Karpas-422 (cell line): ENCODE data around the gene TMEM209. TPM values are rescaled to one million over a fixed set of nuclear protein-coding genes. Genes with fewer than 3 reads are reported as not detected.
"Not testable (repeated sequence)": the region's sequence is repeated elsewhere in the genome, so short reads cannot be mapped to it uniquely, and the experiment has no call there.

Experiments used
- DNase-seq: peaks from one replicate; pipeline ENCODE4 v3.0.0-alpha.2; 2015
- H2AFZ ChIP-seq: fragments of 200-600 bp; sonication (generic); 2 replicates; pipeline ENCODE4 v1.6.1; 2014; ENCODE audit warnings: antibody characterized with exemption, low read length, mixed read lengths
- H3K27ac ChIP-seq: fragments of 200-600 bp; sonication (generic); 2 replicates; pipeline ENCODE4 v1.5.1; 2014; ENCODE audit warnings: mild to moderate bottlenecking, low read length, moderate library complexity
- H3K27me3 ChIP-seq: fragments of 200-600 bp; sonication (generic); 2 replicates; pipeline ENCODE4 v1.6.1; 2014; ENCODE audit warnings: low read length, mixed read lengths
- H3K36me3 ChIP-seq: fragments of 200-600 bp; sonication (generic); 2 replicates; pipeline ENCODE4 v1.6.1; 2014; ENCODE audit warnings: low read length, mixed read lengths; ENCODE audit not compliant: insufficient read depth
- H3K4me1 ChIP-seq: fragments of 200-600 bp; sonication (generic); 2 replicates; pipeline ENCODE4 v1.6.1; 2014; ENCODE audit warnings: mild to moderate bottlenecking, low read length, mixed read lengths
- H3K4me2 ChIP-seq: fragments of 200-600 bp; sonication (generic); 2 replicates; pipeline ENCODE4 v1.6.1; 2014; ENCODE audit warnings: low read length, low read depth, mild to moderate bottlenecking; ENCODE audit not compliant: poor library complexity, severe bottlenecking
- H3K4me3 ChIP-seq: fragments of 200-600 bp; sonication (generic); 2 replicates; pipeline ENCODE4 v1.5.1; 2014; ENCODE audit warnings: mild to moderate bottlenecking, antibody characterized with exemption, low read length, mixed read lengths
- H3K79me2 ChIP-seq: fragments of 200-600 bp; sonication (generic); 2 replicates; pipeline ENCODE4 v1.6.1; 2014; ENCODE audit warnings: mild to moderate bottlenecking, low read length, mixed read lengths
- H3K9ac ChIP-seq: fragments of 200-600 bp; sonication (generic); 2 replicates; pipeline ENCODE4 v1.6.0; 2014; ENCODE audit warnings: low read length
- H3K9me2 ChIP-seq: fragments of 200-600 bp; sonication (generic), shearing (Covaris generic); replicated peaks from 2 replicates; pipeline ENCODE4 v1.6.0; 2014; ENCODE audit warnings: mild to moderate bottlenecking, low read length, moderate library complexity; ENCODE audit not compliant: insufficient read depth
- H3K9me3 ChIP-seq: fragments of 300-700, 200-600 bp; sonication (generic); 2 replicates; pipeline ENCODE4 v1.6.1; 2014; ENCODE audit warnings: low read length, mixed read lengths
- H4K20me1 ChIP-seq: fragments of 200-600 bp; sonication (generic); 2 replicates; pipeline ENCODE4 v1.6.1; 2014; ENCODE audit warnings: mild to moderate bottlenecking, antibody characterized with exemption, low read length, low read depth; ENCODE audit not compliant: insufficient read depth
- total RNA-seq: library from RNA; depleted of rRNA; stranded (reverse); fragments of >200 nt; shearing (Covaris generic); gene quantifications from 2 replicates; pipeline ENCODE4 v1.2.3, GENCODE V29; 2014; ENCODE audit warnings: low replicate concordance

The TMEM209 gene
- total RNA-seq, 1 experiment from 2014 or later: 68.9 TPM

- not testable (repeated sequence) for H3K27ac ChIP-seq, H3K9ac ChIP-seq, H2AFZ ChIP-seq
Observed at GRCh38 chr7:130224923-130225322, 19.7 kb upstream of the TMEM209 start.

GRCh38 chr7:130224210-130224609, 19.0 kb upstream of the TMEM209 start:
- no peaks in the 10 kb centered on the region for H3K79me2 ChIP-seq
- no peaks in the 10 kb centered on the region for H3K36me3 ChIP-seq
- no peaks in the 10 kb centered on the region for H3K27me3 ChIP-seq
- H3K9me3 ChIP-seq: no peaks in the 10 kb centered on the region
- H3K9me2 ChIP-seq: no peaks in the 10 kb centered on the region
- no peaks in the 10 kb centered on the region for H4K20me1 ChIP-seq
- H3K4me3 ChIP-seq: no peak overlapping the region
- H3K4me1 ChIP-seq: no peaks in the 10 kb centered on the region
- no peak overlapping the region for H3K27ac ChIP-seq
- no peak for DNase-seq
- no peak overlapping the region for H3K4me2 ChIP-seq
- no peak overlapping the region for H3K9ac ChIP-seq
- H2AFZ ChIP-seq: no peak overlapping the region

More at GRCh38 chr7:130224923-130225322, 19.7 kb upstream of the TMEM209 start:
- not testable (repeated sequence) for H3K79me2 ChIP-seq, H3K4me1 ChIP-seq, H3K9me2 ChIP-seq, H3K36me3 ChIP-seq, H3K4me2 ChIP-seq, H4K20me1 ChIP-seq, H3K9me3 ChIP-seq, H3K27me3 ChIP-seq, H3K4me3 ChIP-seq, DNase-seq

- DNase-seq: no peak
- Histone ChIP-seq H4K20me1 (no peaks in the 10 kb centered on the region), H3K4me1 (no peaks in the 10 kb centered on the region), H3K9ac (no peak overlapping the region), H3K4me2 (no peak overlapping the region), H3K36me3 (no peaks in the 10 kb centered on the region), H3K27ac (no peak overlapping the region), H2AFZ (no peak overlapping the region), H3K27me3 (no peaks in the 10 kb centered on the region), H3K79me2 (no peaks in the 10 kb centered on the region), H3K9me2 (no peaks in the 10 kb centered on the region), H3K4me3 (no peak overlapping the region), H3K9me3 (no peaks in the 10 kb centered on the region)
Observed at GRCh38 chr7:130223646-130224045, 18.4 kb upstream of the TMEM209 start.

DNA sequence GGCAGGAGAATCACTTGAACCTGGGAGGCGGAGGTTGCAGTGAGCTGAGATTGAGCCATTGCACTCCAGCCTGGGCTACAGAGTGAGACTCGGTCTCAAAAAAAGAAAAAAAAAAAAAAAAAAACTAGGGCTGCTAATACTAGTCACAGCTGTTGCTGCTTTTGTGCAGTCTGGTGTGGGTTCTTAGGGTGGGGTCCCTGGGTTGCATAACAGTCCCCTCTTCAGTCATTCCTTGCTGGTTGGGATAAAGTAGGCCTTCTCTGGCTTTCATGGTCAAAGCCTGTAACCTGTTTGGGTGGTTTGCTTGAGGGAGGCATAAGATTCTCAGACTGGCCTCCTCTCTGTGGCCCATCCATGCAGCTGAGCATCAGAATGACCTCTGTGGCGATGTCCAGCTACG, 16.5 kb upstream of the TMEM209 start:
- no peaks in the 10 kb centered on the region for H3K36me3 ChIP-seq
- H2AFZ ChIP-seq: no peak overlapping the region
- no peaks in the 10 kb centered on the region for H3K9me3 ChIP-seq
- no peaks in the 10 kb centered on the region for H3K27me3 ChIP-seq
- H3K4me3 ChIP-seq: no peak overlapping the region
- no peaks in the 10 kb centered on the region for H4K20me1 ChIP-seq
- H3K4me2 ChIP-seq: no peak overlapping the region
- H3K27ac ChIP-seq: no peak overlapping the region
- H3K9me2 ChIP-seq: no peaks in the 10 kb centered on the region
- no peaks in the 10 kb centered on the region for H3K4me1 ChIP-seq
- no peak for DNase-seq
- H3K79me2 ChIP-seq: no peaks in the 10 kb centered on the region
- no peak overlapping the region for H3K9ac ChIP-seq

- no peak overlapping the region for H3K27ac ChIP-seq
- no peaks in the 10 kb centered on the region for H3K9me3 ChIP-seq
- no peaks in the 10 kb centered on the region for H3K4me1 ChIP-seq
- H2AFZ ChIP-seq: no peak overlapping the region
- no peaks in the 10 kb centered on the region for H3K36me3 ChIP-seq
- H3K9me2 ChIP-seq: no peaks in the 10 kb centered on the region
- no peaks in the 10 kb centered on the region for H3K27me3 ChIP-seq
- H3K4me3 ChIP-seq: no peak overlapping the region
- no peak for DNase-seq
- H4K20me1 ChIP-seq: no peaks in the 10 kb centered on the region
- H3K4me2 ChIP-seq: no peak overlapping the region
- H3K9ac ChIP-seq: no peak overlapping the region
- H3K79me2 ChIP-seq: no peaks in the 10 kb centered on the region
Observed at GRCh38 chr7:130219871-130220270, 14.7 kb upstream of the TMEM209 start.

GRCh38 chr7:130218806-130219620, 13.8 kb upstream of the TMEM209 start:
- H3K9me2 ChIP-seq: no peaks in the 10 kb centered on the region
- no peaks in the 10 kb centered on the region for H4K20me1 ChIP-seq
- no peaks in the 10 kb centered on the region for H3K4me1 ChIP-seq
- DNase-seq: no peak
- H3K9ac ChIP-seq: no peak overlapping the region
- no peak overlapping the region for H3K4me2 ChIP-seq
- no peak overlapping the region for H3K4me3 ChIP-seq
- no peaks in the 10 kb centered on the region for H3K36me3 ChIP-seq
- H3K27ac ChIP-seq: no peak overlapping the region
- no peaks in the 10 kb centered on the region for H3K79me2 ChIP-seq
- H3K9me3 ChIP-seq: no peaks in the 10 kb centered on the region
- no peak overlapping the region for H2AFZ ChIP-seq
- H3K27me3 ChIP-seq: no peaks in the 10 kb centered on the region

DNA sequence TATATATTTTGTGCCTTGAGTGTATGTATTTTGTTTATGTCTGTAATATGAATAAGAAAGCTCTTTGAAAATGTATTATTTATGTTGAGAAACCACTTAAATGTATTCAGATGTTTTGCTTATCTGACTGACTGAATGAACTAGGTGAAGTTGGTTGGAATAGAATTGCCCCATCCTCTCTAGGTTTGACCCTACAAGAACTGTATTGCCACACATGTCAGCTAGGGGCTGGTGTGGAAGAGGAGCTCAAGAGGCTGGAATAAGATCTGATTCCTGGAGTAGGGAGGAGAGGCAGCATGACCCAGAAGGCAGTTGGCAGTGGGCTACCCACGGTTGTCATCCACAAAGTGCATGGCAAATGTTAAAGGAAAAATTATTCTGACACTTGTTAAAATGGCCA, 11.5 kb upstream of the TMEM209 start:
- Histone ChIP-seq H3K9me2 (no peaks in the 10 kb centered on the region), H3K4me2 (no peak overlapping the region), H3K4me3 (no peak overlapping the region), H3K9ac (no peak overlapping the region), H3K27ac (no peak overlapping the region), H3K9me3 (no peaks in the 10 kb centered on the region), H3K36me3 (no peaks in the 10 kb centered on the region), H3K4me1 (no peaks in the 10 kb centered on the region), H3K27me3 (no peaks in the 10 kb centered on the region), H3K79me2 (no peaks in the 10 kb centered on the region), H4K20me1 (no peaks in the 10 kb centered on the region), H2AFZ (no peak overlapping the region)
- no peak for DNase-seq

DNA sequence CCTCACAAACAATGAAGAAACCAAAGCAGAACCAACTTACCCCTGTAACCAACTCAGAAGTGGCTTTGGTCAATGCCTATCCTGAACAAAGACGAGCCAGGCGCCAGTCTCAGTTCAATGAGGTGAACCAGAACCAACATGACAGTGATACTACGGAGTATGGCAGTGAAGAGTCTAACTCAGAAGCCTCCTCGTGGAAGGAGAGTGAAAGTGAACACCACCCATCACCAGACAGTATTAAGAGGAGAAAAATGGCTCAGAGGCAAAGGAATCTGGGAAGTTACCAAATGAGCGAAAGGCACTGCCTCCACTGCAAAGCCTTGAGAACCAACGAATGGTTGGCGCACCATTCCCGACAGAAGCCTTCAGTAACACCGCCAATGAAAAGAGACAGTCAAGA, 10.8 kb upstream of the TMEM209 start:
- no peak for DNase-seq
- no peak overlapping the region for H2AFZ ChIP-seq

More for the DNA sequence above, 10.8 kb upstream of the TMEM209 start:
- Histone ChIP-seq H3K4me3 (no peak overlapping the region), H4K20me1 (no peaks in the 10 kb centered on the region), H3K79me2 (no peaks in the 10 kb centered on the region), H3K4me1 (no peaks in the 10 kb centered on the region), H3K27me3 (no peaks in the 10 kb centered on the region), H3K4me2 (no peak overlapping the region), H3K9me3 (no peaks in the 10 kb centered on the region), H3K27ac (no peak overlapping the region), H3K36me3 (no peaks in the 10 kb centered on the region), H3K9me2 (no peaks in the 10 kb centered on the region), H3K9ac (no peak overlapping the region)
